H1 (cell line): ENCODE results near the gene MSMP. TPM values are rescaled to one million over a fixed set of nuclear protein-coding genes. Genes with fewer than 3 reads are reported as not detected.

ENCODE experiments used
- CTCF ChIA-PET: fragments of 300-600 bp; sonication (Branson Sonifier 250); formaldehyde crosslinking; loops from one replicate; lab custom pipeline; 2021; ENCODE audit not compliant: partially characterized antibody; lab: Charles Lee
- POLR2A ChIA-PET: fragments of 300-600 bp; sonication (Branson Sonifier 250); formaldehyde crosslinking; loops from one replicate; lab custom pipeline; 2021; ENCODE audit warnings: inconsistent platforms; ENCODE audit not compliant: partially characterized antibody; lab: Charles Lee
- DNase-seq, 2 experiments: peaks; one replicate each; pipeline versions ENCODE4 v3.0.0 to v3.0.0-alpha.2; 2010 to 2022; ENCODE audit warnings: low spot score in 2 of 2, low read depth in 1 of 2, mixed read lengths in 1 of 2
- FAIRE-seq: peaks from 2 replicates; lab custom pipeline; 2011; peaks lifted over from hg19 to GRCh38; lab: Jason Lieb, UNC
- H2AFZ ChIP-seq: 2 replicates; pipeline ENCODE4 v1.8.1; 2012; ENCODE audit warnings: low read length, inconsistent platforms
- H2AK5ac ChIP-seq: 2 replicates; pipeline ENCODE4 v1.6.1; 2013; ENCODE audit warnings: low read depth, low read length
- H2BK120ac ChIP-seq: replicated peaks from 2 replicates; pipeline ENCODE3; 2013; ENCODE audit warnings: low read depth, low read length, inconsistent platforms
- H2BK12ac ChIP-seq: 2 replicates; pipeline ENCODE4 v1.6.1; 2013; ENCODE audit warnings: low read depth, low read length
- H2BK15ac ChIP-seq: 2 replicates; pipeline ENCODE4 v1.6.1; 2013; ENCODE audit warnings: low read length
- H2BK20ac ChIP-seq: 2 replicates; pipeline ENCODE4 v1.6.1; 2013; ENCODE audit warnings: low read length
- H2BK5ac ChIP-seq: 2 replicates; pipeline ENCODE4 v1.6.1; 2013; ENCODE audit warnings: low read depth, low read length
- H3K14ac ChIP-seq: 2 replicates; pipeline ENCODE4 v1.6.1; 2013; ENCODE audit warnings: inconsistent platforms; ENCODE audit not compliant: insufficient read length
- H3K18ac ChIP-seq: 2 replicates; pipeline ENCODE4 v1.6.1; 2013; ENCODE audit warnings: low read length; ENCODE audit errors: extremely low read depth
- H3K23ac ChIP-seq: 2 replicates; pipeline ENCODE4 v1.6.1; 2013; ENCODE audit warnings: inconsistent platforms; ENCODE audit not compliant: insufficient read length
- H3K23me2 ChIP-seq: 2 replicates; pipeline ENCODE4 v1.6.1; 2013; ENCODE audit warnings: low read depth, low read length
- H3K27ac ChIP-seq: 2 replicates; pipeline ENCODE4 v1.6.1; 2011; ENCODE audit warnings: low read depth, low read length, inconsistent platforms
- H3K27me3 ChIP-seq, 4 experiments: replicated peaks in 1 of 4; 1 replicate in 1 of 4; 2 replicates in 3 of 4; pipeline versions ENCODE4 v1.6.1 to v1.8.1; 2011 to 2013; ENCODE audit warnings: low read length in 3 of 4, mild to moderate bottlenecking in 3 of 4, inconsistent platforms in 2 of 4, mixed read lengths in 2 of 4, moderate library complexity in 1 of 4; ENCODE audit not compliant: control insufficient read depth in 3 of 4, insufficient read depth in 3 of 4; ENCODE audit errors: extremely low read depth in 1 of 4
- H3K36me3 ChIP-seq, 4 experiments: 2 replicates each; pipeline versions ENCODE4 v1.6.1 to v1.8.1; 2011 to 2013; ENCODE audit warnings: mild to moderate bottlenecking in 4 of 4, low read length in 3 of 4, moderate library complexity in 2 of 4, control low read depth in 1 of 4, inconsistent platforms in 1 of 4; ENCODE audit not compliant: insufficient read depth in 4 of 4, control insufficient read depth in 2 of 4
- H3K4ac ChIP-seq: replicated peaks from 2 replicates; pipeline ENCODE3; 2013; ENCODE audit warnings: low read length, low read depth, mixed read lengths, inconsistent platforms; ENCODE audit not compliant: insufficient read length
- H3K4me1 ChIP-seq, 4 experiments: replicated peaks in 1 of 4; 1 replicate in 1 of 4; 2 replicates in 3 of 4; pipeline versions ENCODE4 v1.6.1 to v1.8.1; 2011 to 2013; ENCODE audit warnings: low read length in 3 of 4, inconsistent platforms in 2 of 4, mixed read lengths in 1 of 4; ENCODE audit not compliant: insufficient read depth in 4 of 4, control insufficient read depth in 3 of 4
- H3K4me2 ChIP-seq, 2 experiments: 2 replicates each; pipeline versions ENCODE4 v1.6.1 to v1.8.1; 2011 to 2013; ENCODE audit warnings: low read depth in 2 of 2, low read length in 2 of 2, control low read depth in 1 of 2, inconsistent platforms in 1 of 2, mild to moderate bottlenecking in 1 of 2; ENCODE audit not compliant: insufficient read depth in 1 of 2
- H3K4me3 ChIP-seq, 4 experiments: fragments of 200-600, 300-600 bp in 1 of 4; sonication (generic), shearing (Covaris generic), sonication (Bioruptor Twin) in 1 of 4; 2 replicates each; pipeline versions ENCODE4 v1.5.1 to v1.8.1; 2011 to 2016; ENCODE audit warnings: low read length in 4 of 4, low read depth in 3 of 4, control low read depth in 2 of 4, inconsistent platforms in 2 of 4, mild to moderate bottlenecking in 2 of 4, mixed read lengths in 1 of 4, moderate library complexity in 1 of 4; ENCODE audit not compliant: insufficient read depth in 2 of 4; ENCODE audit errors: extremely low read depth in 1 of 4
- H3K56ac ChIP-seq: replicated peaks from 2 replicates; pipeline ENCODE3; 2013; ENCODE audit warnings: low read depth, mild to moderate bottlenecking, mixed read lengths, low read length, inconsistent platforms; ENCODE audit not compliant: insufficient read length
- H3K79me1 ChIP-seq: 2 replicates; pipeline ENCODE4 v1.6.1; 2013; ENCODE audit warnings: low read depth, low read length, control low read depth
- H3K79me2 ChIP-seq, 2 experiments: 2 replicates each; pipeline versions ENCODE4 v1.6.1 to v1.8.1; 2012 to 2013; ENCODE audit warnings: low read length in 2 of 2, mild to moderate bottlenecking in 2 of 2, inconsistent platforms in 1 of 2; ENCODE audit not compliant: insufficient read depth in 2 of 2, control insufficient read depth in 1 of 2
- H3K9ac ChIP-seq, 4 experiments: replicated peaks in 1 of 4; 1 replicate in 1 of 4; 2 replicates in 3 of 4; pipeline versions ENCODE4 v1.6.1 to v1.8.1; 2011 to 2013; ENCODE audit warnings: low read depth in 3 of 4, low read length in 3 of 4, control low read depth in 2 of 4, mild to moderate bottlenecking in 2 of 4, moderate library complexity in 2 of 4, inconsistent platforms in 1 of 4; ENCODE audit errors: extremely low read depth in 1 of 4
- H3K9me3 ChIP-seq, 2 experiments: 2 replicates each; pipeline versions ENCODE4 v1.6.1 to v1.8.1; 2012 to 2013; ENCODE audit warnings: mild to moderate bottlenecking in 2 of 2, moderate library complexity in 2 of 2, control low read depth in 1 of 2, inconsistent platforms in 1 of 2, low read depth in 1 of 2, low read length in 1 of 2, mixed read lengths in 1 of 2; ENCODE audit not compliant: insufficient read depth in 2 of 2
- H4K20me1 ChIP-seq, 2 experiments: replicated peaks in 1 of 2; 2 replicates each; pipeline versions ENCODE3 to v1.8.1; 2011 to 2013; ENCODE audit warnings: inconsistent platforms in 2 of 2, low read length in 2 of 2, mild to moderate bottlenecking in 1 of 2; ENCODE audit not compliant: insufficient read depth in 2 of 2, control insufficient read depth in 1 of 2
- H4K5ac ChIP-seq: 2 replicates; pipeline ENCODE4 v1.6.1; 2013; ENCODE audit warnings: low read length, low read depth, mixed read lengths, inconsistent platforms; ENCODE audit not compliant: insufficient read length
- H4K8ac ChIP-seq: 2 replicates; pipeline ENCODE4 v1.8.0; 2013; ENCODE audit warnings: mild to moderate bottlenecking, moderate library complexity, low read length, inconsistent platforms; ENCODE audit not compliant: insufficient read depth; ENCODE audit errors: extremely low read depth
- H4K91ac ChIP-seq: replicated peaks from 2 replicates; pipeline ENCODE3; 2013; ENCODE audit warnings: low read length, mixed read lengths, inconsistent platforms; ENCODE audit not compliant: insufficient read length
- BACH1 ChIP-seq: IDR thresholded peaks from 2 replicates; pipeline ENCODE4 v1.6.1; 2012; ENCODE audit warnings: low read length, improper control_type of control experiment
- CBX8 ChIP-seq: fragments of 300-800, 300-1000 bp; sonication (generic); IDR thresholded peaks from 2 replicates; pipeline ENCODE4 v1.7.1; 2016; ENCODE audit warnings: low read depth, low read length, borderline replicate concordance
- EZH2 ChIP-seq: fragments of 200-600 bp; sonication (generic); IDR thresholded peaks from 2 replicates; pipeline ENCODE4 v1.7.1; 2012; ENCODE audit warnings: low read depth, mild to moderate bottlenecking, moderate library complexity, low read length, inconsistent platforms; ENCODE audit not compliant: severe bottlenecking
- SIN3A ChIP-seq, 2 experiments: IDR thresholded peaks in 1 of 2; conservative IDR thresholded peaks in 1 of 2; 2 replicates each; pipeline ENCODE4 v1.6.1; 2011 to 2012; ENCODE audit warnings: low read length in 2 of 2, improper control_type of control experiment in 1 of 2, low read depth in 1 of 2, mild to moderate bottlenecking in 1 of 2
- SIRT6 ChIP-seq: IDR thresholded peaks from one replicate; pipeline ENCODE4 v1.7.1; 2012; ENCODE audit warnings: low read length, inconsistent platforms
- TAF1 ChIP-seq: IDR thresholded peaks from 2 replicates; pipeline ENCODE4 v1.6.1; 2011; ENCODE audit warnings: mild to moderate bottlenecking, low read depth, low read length
- WGBS, 2 experiments: shearing (Covaris generic) in 1 of 2; methylation state at CpG; one replicate each; pipeline versions ENCODE4 v1.1.6 to v1.1.7; 2013 to 2015; ENCODE audit warnings: low lambda C conversion rate in 2 of 2, mixed read lengths in 2 of 2, inconsistent platforms in 1 of 2, low coverage in 1 of 2, missing lambda C conversion rate in 1 of 2; ENCODE audit not compliant: insufficient replicate concordance in 2 of 2, insufficient coverage in 1 of 2, insufficient read length in 1 of 2; ENCODE audit errors: extremely low coverage in 1 of 2, missing lambda C conversion rate in 1 of 2; 5-methylcytosine and 5-hydroxymethylcytosine counted together
- polyA plus RNA-seq, 7 experiments: library from polyadenylated mRNA; depleted of rRNA in 3 of 7; stranded (reverse) in 5 of 7; unstranded in 2 of 7; fragments of >200 nt in 5 of 7; fragments of 200-250 nt in 2 of 7; gene quantifications; 1 replicate in 5 of 7; 2 replicates in 1 of 7; 4 replicates in 1 of 7; pipeline versions ENCODE4 v1.2.1 to v1.2.3, GENCODE V29; 2011 to 2013; ENCODE audit warnings: missing spikeins in 2 of 7, mixed read lengths in 2 of 7
- total RNA-seq: library from RNA; stranded (reverse); fragmentation: NEBNext Ultra II Directional; extraction: Animal tissue kit (Norgen Biotek cat#: 25700); gene quantifications from 2 replicates; pipeline ENCODE4 v1.2.1, GENCODE V29; 2021
- TF ChIP-seq, protein P1 (sequence below), 3 experiments: IDR thresholded peaks; 1 replicate in 2 of 3; 2 replicates in 1 of 3; pipeline versions ENCODE4 v1.5.1 to v1.6.1; 2011; ENCODE audit warnings: low read length in 3 of 3, mild to moderate bottlenecking in 3 of 3, inconsistent platforms in 2 of 3, low read depth in 1 of 3, moderate library complexity in 1 of 3; ENCODE audit not compliant: insufficient read depth in 1 of 3; ENCODE audit errors: control extremely low read depth in 1 of 3

The MSMP gene
- total and polyA plus RNA-seq, 2 of the 8 experiments (the other 6 are each of a cell fraction or from before 2014, with no cell fraction given): 0.53 TPM; not detected in 1

DNA sequence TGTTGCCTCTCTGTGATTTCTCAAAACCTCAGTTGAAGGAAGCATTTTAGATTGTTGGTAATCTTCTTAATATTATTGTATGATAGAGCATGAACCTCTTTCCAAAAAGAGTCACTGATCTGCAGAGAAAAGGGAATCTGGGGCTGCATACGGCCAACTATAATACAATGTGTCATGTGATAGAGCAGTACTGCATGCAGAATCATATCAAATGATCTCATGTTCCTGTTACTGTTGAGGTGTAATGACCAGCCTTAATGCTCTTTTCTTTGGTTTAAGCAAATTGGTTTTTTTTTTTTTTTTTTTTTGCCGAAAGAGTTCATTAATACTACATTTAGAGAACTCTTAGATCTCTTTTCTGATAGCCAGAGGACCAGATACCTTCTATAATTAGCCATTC is 12.9 kb upstream of the MSMP start:
- ChIA-PET POLR2A (interaction anchor here (1.3 kb wide), 1 partner anchor 17 kb away, joined by 5 read pairs; no protein-coding TSS in a partner anchor), CTCF (interaction anchor here (1.1 kb wide), 1 partner anchor 67 kb away, joined by 3 read pairs; no protein-coding TSS in a partner anchor)
- H3K27ac ChIP-seq: no peak overlapping the region
- H3K27me3 ChIP-seq: no peaks in the 10 kb centered on the region
- no peak overlapping the region for H4K91ac ChIP-seq
- no peak overlapping the region for H4K8ac ChIP-seq
- no peak overlapping the region for H2BK15ac ChIP-seq
- TF ChIP-seq, protein P1, sequence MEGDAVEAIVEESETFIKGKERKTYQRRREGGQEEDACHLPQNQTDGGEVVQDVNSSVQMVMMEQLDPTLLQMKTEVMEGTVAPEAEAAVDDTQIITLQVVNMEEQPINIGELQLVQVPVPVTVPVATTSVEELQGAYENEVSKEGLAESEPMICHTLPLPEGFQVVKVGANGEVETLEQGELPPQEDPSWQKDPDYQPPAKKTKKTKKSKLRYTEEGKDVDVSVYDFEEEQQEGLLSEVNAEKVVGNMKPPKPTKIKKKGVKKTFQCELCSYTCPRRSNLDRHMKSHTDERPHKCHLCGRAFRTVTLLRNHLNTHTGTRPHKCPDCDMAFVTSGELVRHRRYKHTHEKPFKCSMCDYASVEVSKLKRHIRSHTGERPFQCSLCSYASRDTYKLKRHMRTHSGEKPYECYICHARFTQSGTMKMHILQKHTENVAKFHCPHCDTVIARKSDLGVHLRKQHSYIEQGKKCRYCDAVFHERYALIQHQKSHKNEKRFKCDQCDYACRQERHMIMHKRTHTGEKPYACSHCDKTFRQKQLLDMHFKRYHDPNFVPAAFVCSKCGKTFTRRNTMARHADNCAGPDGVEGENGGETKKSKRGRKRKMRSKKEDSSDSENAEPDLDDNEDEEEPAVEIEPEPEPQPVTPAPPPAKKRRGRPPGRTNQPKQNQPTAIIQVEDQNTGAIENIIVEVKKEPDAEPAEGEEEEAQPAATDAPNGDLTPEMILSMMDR (IDR thresholded peaks at IDR 0.05; ENCODE audit: control extremely low read depth in 1 of 3, insufficient read depth in 1 of 3, low read depth in 1 of 3, low read length in 3 of 3): no peak
- no peak for TF ChIP-seq SIN3A (conservative IDR thresholded peaks at IDR 0.05 in 1 of 2, IDR thresholded peaks at IDR 0.05 in 1 of 2; ENCODE audit: low read depth in 1 of 2, low read length in 2 of 2)
- TF ChIP-seq SIRT6: no peak
- no peak for TF ChIP-seq CBX8
- TF ChIP-seq TAF1: no peak
- TF ChIP-seq BACH1: no peak
- no peak for TF ChIP-seq EZH2
- no peak overlapping the region for H3K9ac ChIP-seq
- H2BK5ac ChIP-seq: no peak overlapping the region
- H3K4me3 ChIP-seq: no peak overlapping the region
- no peak overlapping the region for H2BK12ac ChIP-seq
- H3K79me2 ChIP-seq: peaks cover 0 to 3% of the 10 kb centered on the region in 2 experiments; a peak in 1 of 4 replicates
- H2AK5ac ChIP-seq: no peak overlapping the region
- H4K20me1 ChIP-seq: no peaks in the 10 kb centered on the region
- no peaks in the 10 kb centered on the region for H3K4me1 ChIP-seq
- no peaks in the 10 kb centered on the region for H3K23me2 ChIP-seq
- H3K56ac ChIP-seq: no peak overlapping the region
- H2BK120ac ChIP-seq: no peak overlapping the region
- no peak overlapping the region for H2AFZ ChIP-seq
- H3K36me3 ChIP-seq: no peaks in the 10 kb centered on the region
- H3K18ac ChIP-seq: no peak overlapping the region
- no peak overlapping the region for H3K14ac ChIP-seq
- no peak overlapping the region for H3K4me2 ChIP-seq
- no peak for DNase-seq
- WGBS, 2 experiments: 90% methylated on average over 1 of the region's 2 CpGs; no CpG with 5 or more reads in 1 of the 2 experiments
- no peaks in the 10 kb centered on the region for H3K9me3 ChIP-seq
- H3K79me1 ChIP-seq: no peaks in the 10 kb centered on the region
- no peak for FAIRE-seq
- H2BK20ac ChIP-seq: no peak overlapping the region
- H3K4ac ChIP-seq: no peak overlapping the region
- H4K5ac ChIP-seq: no peak overlapping the region
- no peak overlapping the region for H3K23ac ChIP-seq
